ENCODE measurements around the gene NIFK.

NIFK gene

DNA sequence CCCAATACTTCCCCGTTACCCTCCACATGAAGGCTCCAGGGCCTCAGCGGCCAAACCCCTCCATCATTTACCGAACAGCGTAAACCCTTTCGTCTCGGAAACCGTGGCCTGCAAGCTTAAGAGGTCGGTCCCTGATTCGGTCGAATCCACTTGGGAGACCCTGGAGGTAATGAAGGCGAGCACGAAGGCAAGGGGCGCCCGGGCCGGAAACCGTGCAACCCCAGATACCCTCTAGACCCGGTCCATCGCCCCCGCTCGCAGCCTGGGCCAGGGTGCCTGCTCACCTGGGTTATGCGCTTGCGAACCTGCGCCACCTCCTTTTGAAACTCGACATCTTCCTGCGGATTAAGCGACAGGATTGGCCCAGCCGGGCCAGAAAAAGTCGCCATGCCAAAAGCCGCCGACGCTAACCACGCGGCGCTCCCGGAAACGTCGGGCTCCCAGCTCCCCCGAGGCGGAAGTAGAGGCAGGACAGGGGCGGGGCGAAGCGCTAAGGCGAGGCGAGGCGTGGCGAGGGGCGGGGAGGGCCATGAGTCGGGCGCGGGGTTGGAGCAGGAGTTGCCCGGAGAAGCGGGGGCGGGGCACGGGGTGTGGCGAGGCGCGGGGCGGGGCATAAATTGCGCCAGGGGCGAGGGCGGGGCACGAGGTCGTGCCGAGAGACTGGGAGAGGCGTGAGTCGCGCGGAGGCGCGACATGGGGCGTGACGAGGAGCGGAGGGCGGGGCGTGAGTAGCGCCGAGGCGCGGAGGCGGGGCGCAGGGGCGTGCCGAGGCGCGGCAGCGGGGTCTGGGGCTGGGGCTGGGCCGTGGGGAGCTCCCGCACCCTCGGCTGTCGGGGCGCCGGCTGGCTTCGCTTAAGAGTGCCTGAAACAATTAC lies at the start of gene NIFK:
Gene NIFK, minus strand, starts transcription at position 414 of the 875 bp plus-strand sequence. Its CDS starts 25 bp downstream, at position 389.
- peak; percentile 97 for DNase-seq (ENCODE audit: low spot score)

- DNase-seq (ENCODE audit: low spot score) = no peak
These were observed 46.5 kb upstream of the NIFK start for GRCh38 chr2:121783180-121783579.

DNA sequence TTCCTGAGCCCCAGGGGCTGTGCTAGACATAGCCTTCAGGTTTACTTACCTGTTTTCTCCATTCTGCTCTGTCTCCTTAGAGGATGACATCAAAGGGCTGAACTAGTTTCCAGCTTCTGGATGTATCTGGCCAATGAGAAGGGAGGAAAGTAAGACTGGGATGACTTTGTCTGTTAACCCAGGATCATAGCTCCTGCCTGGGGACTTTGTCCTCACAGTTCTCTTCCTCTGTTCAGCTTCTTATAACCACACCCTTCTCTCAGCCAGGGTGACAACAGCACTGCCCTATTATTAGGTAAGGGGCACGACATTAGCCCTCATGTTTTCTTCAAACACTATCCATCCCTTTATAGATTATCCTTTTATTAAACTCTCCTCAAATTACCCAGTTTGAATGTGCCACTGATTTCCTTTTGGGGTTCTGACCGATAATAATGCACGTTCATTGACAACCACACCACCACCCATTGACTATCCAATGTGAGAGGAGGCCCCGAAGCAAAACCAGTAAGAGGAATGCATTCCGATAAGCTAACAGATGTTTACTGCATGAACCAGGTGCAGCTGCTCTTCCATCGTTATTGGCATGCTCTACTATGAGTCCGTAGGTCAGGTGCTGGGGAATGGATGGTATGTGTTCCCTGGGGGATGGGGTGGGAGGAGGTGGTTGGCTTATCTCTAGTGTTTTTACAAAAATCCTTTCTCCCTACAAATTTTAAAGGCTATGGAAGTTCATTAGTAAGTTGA lies 42.2 kb upstream of the NIFK start:
- no peak for DNase-seq (ENCODE audit: low spot score)

- DNase-seq (ENCODE audit: low spot score) = peak; percentile 42
These were observed 41.0 kb upstream of the NIFK start for GRCh38 chr2:121777699-121778058.

DNA sequence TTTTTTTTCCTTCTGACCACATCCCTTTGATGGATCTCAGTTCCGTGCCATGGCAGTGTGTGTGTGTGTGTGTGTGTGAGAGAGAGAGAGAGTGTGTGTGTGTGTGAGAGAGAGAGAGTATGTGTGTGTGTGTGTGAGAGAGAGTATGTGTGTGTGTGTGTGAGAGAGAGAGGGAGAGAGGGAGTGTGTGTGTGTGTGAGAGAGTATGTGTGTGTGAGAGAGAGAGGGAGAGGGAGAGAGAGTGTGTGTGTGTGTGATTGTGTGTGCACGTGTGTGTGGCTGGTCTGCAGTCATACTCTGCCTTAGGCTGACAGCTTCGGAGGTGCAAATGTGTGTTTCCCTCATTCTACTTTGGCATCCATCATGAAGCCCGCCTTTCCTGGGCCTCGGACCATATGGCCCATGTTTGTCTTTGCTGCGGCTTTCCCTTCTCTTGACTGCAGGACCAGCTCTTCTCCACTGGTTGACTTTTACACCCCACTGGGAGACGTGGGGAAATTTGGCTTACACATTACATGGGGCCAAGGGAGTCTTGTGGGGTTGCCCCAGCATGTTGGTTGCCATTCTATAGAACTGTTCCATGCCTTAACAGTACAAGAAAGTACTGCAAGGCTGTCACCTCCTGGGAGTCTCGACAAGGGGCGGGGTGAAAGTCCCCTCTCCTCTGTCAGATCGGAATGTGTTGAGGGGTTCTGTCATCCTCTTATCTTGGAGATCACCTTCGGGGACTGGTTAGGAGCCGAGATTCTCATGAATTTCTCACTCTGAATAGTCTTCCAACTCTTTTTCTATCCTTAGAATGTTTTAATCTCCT lies 40.4 kb upstream of the NIFK start:
- DNase-seq (ENCODE audit: low spot score) = no peak

DNA sequence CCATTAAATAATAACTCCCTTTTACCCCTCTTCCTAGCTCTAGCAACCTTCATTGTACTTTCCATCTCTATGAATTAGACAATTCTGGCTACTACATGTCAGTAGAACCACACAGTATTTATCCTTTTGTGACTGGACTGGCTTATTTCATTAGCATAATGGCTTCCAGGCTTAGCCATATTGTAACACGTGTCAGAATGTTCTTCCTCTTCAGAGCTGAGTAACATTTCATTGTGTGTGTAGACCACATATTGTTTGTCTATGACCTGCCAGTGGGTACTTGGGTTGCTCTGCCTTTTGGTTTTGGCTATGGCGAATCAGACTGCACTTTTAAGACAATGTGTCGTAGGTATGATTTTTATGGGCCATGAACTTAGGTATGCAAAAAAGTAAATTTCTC lies 39.7 kb upstream of the NIFK start:
- peak; percentile 17 for DNase-seq (ENCODE audit: low spot score)

DNA sequence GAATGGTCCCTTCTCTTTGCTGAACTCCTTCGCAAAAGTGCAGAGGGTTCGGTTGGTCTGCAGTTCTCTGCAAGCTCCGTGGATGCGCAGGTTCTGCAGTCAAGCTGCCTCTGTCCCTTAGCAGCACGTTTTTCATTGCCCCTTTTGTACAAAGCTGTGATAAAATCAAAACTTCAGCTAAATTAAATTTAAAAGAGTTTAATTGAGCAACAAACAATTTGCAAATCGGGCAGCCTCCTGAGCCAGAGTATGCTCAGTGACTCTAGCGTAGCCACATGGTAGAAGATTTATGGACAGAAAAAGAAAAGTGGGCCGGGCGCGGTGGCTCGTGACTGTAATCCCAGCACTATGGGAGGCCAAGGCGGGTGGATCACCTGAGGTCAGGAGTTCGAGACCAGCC lies 37.6 kb upstream of the NIFK start:
- DNase-seq (ENCODE audit: low spot score) = no peak

DNA sequence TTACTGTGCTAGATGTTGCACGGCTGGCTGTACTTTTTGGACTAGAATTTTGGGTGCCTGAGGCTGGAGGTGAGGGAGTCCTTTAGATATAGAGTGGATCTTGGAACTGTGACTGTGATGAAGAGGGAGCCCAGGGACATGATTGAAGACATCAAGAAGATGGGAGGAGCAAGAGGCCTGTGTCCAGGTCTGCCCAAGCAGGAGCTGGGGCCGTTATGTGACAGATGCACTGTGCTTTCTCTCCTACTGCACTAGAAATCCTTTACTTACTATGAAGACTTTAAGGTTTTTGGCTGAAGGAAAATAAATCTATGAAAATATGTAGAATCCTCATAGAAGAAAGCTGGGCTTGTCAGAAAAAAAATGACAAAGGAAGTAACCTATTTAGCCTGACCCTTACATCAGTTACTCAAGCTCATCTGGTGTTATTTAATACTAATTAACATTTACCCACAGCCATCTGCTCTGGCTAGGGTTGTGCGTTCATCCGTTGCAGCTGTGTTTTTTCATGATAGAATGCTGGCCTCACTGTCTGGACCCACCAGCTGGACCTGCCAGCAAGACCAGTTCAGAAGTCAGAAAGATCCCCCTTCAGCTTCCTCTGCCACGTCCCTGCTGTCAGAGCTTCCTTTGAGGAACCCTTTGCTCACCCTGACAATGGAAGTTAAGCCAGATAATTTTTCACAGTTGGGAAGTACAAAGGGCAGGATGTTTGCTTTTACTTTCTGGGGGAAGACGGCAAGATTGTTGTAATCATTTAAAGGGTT lies 35.5 kb upstream of the NIFK start:
- peak; percentile 30 for DNase-seq (ENCODE audit: low spot score)

- DNase-seq (ENCODE audit: low spot score) = no peak
These were observed 31.6 kb upstream of the NIFK start for GRCh38 chr2:121768143-121768755.

DNA sequence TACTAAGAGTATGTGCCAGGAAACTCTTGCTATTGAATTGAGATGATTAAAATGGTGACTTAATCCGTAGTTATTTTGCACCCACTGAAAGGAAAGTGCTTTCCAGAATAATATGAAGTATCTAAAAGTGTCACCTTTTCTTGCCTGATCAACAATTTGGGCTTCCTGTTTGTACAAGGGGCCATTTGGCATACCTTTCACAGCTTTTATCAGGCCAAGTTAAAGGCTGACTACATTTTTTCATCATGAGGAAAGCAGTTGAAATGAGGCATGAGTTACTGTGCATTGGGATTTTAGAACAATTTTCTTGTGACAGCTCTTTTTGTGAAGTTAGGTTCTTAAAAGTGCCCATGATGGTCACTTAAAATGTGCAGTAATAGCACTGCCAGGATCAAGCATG lies 29.9 kb upstream of the NIFK start:
- DNase-seq (ENCODE audit: low spot score) = no peak

DNA sequence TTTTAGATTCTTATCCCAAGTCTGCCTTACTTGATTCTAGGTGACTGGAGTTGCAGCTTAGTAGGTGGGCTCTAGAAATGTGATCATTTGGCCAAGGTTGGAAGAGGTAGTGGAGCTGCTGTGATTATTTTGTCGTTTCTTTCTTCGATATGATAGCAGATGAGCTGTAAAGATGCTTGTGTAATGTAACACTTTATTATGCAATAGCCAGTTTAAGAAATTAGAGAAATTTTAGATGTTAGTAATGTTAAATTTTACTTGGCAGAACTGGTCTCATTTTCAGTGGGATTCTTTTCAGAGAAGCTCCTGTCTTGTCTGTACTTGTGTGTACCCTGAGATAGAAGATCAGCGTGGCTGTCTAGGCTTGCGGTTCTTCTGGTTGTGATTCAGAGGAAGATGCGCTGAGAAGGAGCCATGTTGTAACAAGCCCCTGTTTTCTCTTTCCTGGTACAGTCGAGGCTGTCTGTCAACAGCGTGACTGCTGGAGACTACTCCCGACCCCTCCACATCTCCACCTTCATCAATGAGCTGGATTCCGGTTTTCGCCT lies 28.1 kb upstream of the NIFK start:
- no peak for DNase-seq (ENCODE audit: low spot score)

DNA sequence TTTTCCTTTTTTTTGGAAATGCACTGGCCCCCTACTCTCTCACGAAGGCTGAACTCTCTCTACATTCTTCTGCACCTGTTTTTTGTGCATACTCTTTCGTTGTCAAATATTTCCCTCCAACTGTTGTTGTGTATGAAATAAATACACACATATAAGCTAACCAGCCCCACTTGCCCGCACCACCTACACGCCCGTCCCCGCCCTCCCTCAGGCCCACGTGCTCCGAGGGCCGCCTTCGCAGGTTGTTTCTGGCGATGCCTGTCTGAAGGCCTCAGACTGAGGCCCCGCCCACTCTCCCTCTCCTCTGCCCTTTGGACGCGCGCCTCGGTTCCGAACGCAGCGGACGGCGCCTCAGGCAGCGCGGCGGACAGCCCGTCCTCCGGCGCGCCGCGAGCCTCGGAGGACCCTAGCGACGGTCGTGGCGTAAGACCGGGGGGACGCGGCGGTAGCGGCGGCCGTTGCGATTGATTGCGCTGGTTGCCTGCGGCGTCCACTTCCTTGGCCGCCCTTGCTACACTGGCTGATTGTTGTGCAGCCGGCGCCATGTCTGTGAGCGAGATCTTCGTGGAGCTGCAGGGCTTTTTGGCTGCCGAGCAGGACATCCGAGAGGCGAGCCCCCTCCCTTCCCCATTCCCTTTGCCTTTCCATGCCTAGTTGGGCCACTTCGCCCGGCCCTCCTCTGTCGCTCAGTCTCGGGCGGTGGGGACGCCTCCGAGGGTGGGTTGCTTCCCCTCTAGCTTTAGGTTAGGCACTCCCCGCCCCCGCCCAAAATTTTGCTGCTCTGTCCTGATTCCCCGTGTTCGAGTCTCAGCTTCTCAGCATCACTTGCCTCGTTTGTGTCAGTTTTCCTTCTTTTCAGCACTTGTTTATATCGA lies 18.8 kb upstream of the NIFK start, which contains the start of gene TSN:
Gene TSN, plus strand, starts transcription at position 415 of the 875 bp plus-strand sequence. Its CDS starts 129 bp downstream, at position 544.
- DNase-seq (ENCODE audit: low spot score) = peak; percentile 97

- no peak for DNase-seq (ENCODE audit: low spot score)
These were observed 18.2 kb upstream of the NIFK start for GRCh38 chr2:121754851-121755236.

DNA sequence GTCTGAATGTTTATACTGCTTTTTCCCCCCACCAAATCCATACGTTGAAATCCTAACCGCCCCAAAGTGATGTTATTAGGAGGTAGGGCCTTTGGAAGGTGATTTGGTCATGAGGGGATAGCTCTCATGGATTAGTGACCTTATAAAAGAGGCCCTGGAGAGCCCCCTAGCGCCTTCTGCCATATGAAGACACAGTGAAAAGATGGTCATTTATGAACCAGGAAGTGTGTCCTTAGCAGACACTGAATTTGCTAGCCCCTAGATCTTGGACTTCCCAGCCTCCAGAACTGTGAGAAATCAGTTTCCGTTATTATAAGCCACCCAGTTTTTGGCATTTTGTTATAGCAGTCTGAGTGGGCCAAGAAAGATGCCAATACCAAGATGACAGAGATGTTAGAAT lies 11.5 kb upstream of the NIFK start:
- peak; percentile 58 for DNase-seq (ENCODE audit: low spot score)

- DNase-seq (ENCODE audit: low spot score) = peak; percentile 96
These were observed 9.4 kb upstream of the NIFK start for GRCh38 chr2:121746071-121746578.

GRCh38 chr2:121741450-121741849 lies 4.8 kb upstream of the NIFK start:
- no peak for DNase-seq (ENCODE audit: low spot score)

- no peak for DNase-seq (ENCODE audit: low spot score)
These were observed 4.3 kb upstream of the NIFK start for GRCh38 chr2:121740973-121741372.

DNA sequence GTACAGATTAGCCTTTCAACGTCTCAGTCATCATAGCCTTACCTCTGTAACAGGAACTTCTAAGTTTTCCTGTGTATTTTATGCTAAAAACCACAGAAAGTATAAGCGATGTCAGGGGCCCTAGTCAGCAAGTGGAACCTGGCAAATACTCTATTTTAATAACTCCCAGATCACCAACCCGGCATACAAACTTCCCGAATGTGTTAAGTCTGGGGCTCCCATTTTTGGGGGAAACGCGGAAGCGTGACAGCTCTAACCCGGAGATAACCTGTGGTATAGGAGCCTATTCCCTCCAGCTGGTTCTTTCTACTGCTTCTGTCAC lies 574 bp downstream of the NIFK start:
- no peak for DNase-seq (ENCODE audit: low spot score)

GRCh38 chr2:121735518-121736074 lies 1.1 kb downstream of the NIFK start:
- peak; percentile 25 for DNase-seq (ENCODE audit: low spot score)

Measured in kidney tubule cell (primary cell).